Measurements from ENCODE around the gene TBX15.
"Not testable (repeated sequence)": the region's sequence is repeated elsewhere in the genome, so short reads cannot be mapped to it uniquely, and the experiment has no call there.

The TBX15 gene

DNA sequence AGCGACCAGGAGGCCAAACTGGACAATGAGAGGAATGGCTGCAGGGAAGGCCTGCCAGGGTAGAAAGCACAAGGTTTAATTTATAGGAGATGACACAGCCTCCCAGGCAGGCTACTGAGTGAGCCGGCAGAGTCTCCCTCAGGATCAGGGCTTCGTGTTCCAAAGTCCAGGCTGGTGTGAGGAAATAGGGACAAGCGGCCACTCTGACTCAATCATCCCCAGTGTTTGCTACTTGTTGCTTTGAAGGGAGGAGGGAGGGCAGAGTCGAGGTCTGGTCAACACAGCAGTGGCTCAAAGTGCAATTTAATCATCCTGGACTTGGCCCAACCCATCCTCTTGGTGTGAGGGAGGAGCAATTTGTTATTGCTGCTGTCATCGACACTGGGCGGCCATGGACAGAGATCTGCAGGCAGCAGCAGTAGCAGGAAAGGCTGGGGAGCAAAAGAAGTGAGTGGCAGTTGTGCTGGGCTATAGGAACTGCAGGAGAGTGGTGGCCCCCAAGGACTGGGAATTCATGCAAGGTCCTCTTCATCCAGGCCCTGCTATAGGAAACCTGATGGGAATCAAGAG, 27.5 kb downstream of the TBX15 start:
- TF ChIP-seq, protein P1, sequence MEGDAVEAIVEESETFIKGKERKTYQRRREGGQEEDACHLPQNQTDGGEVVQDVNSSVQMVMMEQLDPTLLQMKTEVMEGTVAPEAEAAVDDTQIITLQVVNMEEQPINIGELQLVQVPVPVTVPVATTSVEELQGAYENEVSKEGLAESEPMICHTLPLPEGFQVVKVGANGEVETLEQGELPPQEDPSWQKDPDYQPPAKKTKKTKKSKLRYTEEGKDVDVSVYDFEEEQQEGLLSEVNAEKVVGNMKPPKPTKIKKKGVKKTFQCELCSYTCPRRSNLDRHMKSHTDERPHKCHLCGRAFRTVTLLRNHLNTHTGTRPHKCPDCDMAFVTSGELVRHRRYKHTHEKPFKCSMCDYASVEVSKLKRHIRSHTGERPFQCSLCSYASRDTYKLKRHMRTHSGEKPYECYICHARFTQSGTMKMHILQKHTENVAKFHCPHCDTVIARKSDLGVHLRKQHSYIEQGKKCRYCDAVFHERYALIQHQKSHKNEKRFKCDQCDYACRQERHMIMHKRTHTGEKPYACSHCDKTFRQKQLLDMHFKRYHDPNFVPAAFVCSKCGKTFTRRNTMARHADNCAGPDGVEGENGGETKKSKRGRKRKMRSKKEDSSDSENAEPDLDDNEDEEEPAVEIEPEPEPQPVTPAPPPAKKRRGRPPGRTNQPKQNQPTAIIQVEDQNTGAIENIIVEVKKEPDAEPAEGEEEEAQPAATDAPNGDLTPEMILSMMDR (conservative IDR thresholded peaks at IDR 0.05) = no peak
- TF ChIP-seq ZFX (IDR thresholded peaks at IDR 0.05) = no peak
- no peak overlapping the region for H3K27ac ChIP-seq

DNA sequence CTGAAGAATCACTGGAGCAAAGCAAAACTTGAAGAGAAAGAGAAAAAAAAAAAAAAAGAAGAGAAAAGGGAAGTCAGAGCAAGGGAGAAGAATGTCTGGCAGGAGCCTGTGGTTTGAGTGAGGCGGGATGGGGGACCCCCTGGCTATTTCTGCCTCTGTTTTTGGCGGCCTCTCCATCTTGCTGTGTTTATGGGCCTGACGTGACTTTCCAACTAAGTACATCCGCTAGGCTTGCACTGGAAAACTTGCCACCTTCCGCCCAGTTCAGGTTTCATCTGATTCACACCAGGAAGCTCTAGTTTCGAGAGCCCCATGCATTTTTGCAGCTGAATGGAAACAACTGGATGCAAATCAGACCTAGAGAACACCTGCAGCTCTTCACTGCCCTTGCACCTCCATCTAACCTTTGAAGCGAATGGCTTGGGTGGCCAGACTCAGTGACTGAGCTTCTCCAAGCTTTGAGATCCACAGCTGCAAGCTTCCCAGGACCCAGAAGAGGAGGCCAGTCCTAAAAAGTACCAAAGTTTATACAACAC, 28.0 kb downstream of the TBX15 start:
- TF ChIP-seq, protein P1 (conservative IDR thresholded peaks at IDR 0.05) = no peak
- no peak for TF ChIP-seq ZFX (IDR thresholded peaks at IDR 0.05)
- no peak overlapping the region for H3K27ac ChIP-seq

DNA sequence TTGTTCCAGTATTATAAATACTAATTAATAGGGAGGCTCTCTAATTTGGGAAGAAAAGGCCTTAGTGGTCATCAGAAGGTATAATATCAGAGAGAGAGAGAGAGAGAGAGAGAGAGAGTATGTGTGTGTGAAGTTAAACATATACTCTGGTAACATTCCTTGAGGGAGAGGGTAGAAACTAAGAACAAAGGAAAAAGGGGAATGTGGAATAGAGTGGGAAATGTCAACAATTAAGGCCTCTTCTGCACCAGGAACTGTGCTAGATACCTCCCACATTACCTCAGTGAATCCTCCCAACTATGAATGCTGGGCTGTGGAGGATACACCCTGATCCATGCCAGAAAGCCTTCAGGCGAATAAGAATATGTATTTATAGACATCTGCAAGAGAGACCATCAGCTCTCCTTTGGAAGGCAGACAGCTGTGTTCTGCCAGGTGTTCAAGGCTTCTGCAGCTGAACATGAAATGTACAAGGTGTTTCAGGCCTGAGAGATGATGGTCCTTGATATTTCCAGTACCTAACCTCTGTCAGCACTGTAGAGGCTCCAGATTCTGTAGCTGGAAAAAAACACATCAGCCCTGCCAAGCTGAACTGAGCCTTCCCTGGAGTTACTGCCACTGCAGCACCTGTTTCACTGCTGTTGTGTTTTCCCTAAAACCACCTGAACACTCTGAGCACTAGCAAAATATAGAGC, 29.1 kb downstream of the TBX15 start:
- no peak for TF ChIP-seq ZFX (IDR thresholded peaks at IDR 0.05)
- TF ChIP-seq, protein P1 (conservative IDR thresholded peaks at IDR 0.05) = no peak
- H3K27ac ChIP-seq = no peak overlapping the region

DNA sequence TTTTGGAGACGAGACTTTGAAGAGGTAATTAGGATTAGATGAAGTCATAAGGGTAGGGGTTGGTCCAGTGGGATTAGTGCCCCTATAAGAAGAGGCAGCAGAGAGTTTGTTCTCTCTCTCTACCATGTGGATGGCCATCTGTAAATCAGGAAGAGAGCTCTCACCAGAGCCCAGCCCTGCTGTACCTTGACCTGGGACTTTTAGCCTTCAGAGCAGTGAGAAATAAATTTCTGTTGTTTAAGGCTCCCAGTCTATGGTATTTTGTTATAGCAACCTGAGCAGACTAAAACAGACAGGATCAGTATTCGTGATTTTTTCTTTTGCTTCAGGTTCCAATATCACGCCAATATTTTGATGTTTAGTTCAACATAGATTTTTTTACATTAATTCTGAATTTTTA, 30.0 kb downstream of the TBX15 start:
- H3K27ac ChIP-seq = no peak overlapping the region
- TF ChIP-seq, protein P1 (conservative IDR thresholded peaks at IDR 0.05) = no peak
- no peak for TF ChIP-seq ZFX (IDR thresholded peaks at IDR 0.05)

DNA sequence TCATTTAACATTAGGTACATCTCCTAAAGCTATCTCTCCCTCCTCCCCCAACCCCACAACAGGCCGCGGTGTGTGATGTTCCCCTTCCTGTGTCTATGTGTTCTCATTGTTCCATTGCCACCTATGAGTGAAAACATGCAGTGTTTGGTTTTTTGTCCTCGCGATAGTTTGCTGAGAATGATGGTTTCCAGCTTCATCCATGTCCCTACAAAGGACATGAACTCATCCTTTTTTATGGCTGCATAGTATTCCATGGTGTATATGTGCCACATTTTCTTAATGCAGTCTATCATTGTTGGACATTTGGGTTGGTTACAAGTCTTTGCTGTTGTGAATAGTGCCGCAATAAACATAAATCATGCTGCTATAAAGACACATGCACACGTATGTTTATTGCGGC, 30.6 kb downstream of the TBX15 start:
- not testable (repeated sequence) for H3K27ac ChIP-seq

DNA sequence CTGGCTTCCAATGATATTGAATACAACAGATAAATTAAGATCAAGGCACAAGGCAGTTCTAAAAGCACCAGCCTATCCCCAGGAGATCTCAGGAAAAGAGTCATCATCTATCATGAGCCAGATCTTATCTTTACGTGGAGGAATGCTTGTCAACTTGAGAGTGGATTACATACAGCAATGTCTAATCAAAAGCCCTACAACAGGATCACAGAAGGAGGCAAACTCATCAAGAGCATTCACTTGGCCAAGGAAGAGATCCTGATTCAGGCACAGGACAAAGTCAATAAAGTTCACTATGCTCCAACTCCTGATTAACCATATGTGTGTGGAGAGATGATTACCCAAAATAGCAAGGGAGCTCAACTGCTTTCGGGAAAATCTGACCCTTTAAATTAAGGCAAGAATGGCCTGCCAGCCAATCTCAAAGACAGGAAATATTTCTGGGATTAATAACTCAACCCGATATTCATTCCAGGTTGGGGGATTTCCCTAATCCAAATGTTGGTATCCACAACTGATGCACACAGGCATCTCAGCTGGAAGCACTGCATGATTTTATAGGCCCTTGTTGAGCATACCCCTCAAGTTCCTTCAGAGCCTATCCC, 33.7 kb downstream of the TBX15 start:
- TF ChIP-seq ZFX (IDR thresholded peaks at IDR 0.05) = no peak
- TF ChIP-seq, protein P1 (conservative IDR thresholded peaks at IDR 0.05) = no peak
- no peak overlapping the region for H3K27ac ChIP-seq

DNA sequence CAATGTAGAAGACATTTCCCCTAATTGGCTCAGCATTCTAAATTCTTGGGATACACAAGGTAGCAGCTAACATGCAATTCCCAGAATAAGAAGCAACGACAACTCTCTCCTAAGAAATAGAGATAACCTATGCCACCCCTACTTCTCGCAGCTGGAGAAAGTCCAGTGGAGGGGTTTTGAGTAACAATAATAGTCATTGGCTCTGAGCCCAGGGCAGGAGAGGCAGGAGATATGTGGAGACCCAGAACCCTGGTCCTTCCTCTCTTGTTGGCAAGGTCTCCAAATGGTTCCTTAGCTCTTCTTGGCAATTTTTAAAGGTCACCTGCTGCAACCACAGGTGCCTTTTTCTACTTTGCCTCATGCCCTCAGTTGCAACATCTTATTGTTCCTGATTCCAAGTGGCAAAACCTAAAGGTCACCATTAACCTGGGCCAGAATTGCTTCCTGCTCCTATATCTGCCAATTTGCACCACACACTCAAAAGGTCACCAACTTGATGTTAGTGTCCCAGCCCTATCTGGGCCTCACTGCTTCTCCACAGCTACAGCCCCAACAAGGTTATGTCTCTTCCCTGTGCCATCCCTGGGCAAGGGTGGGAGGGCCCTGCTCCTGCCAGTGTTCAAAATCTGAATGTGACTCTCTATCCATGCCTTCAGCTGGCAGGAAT, 36.7 kb downstream of the TBX15 start:
- TF ChIP-seq, protein P1 (conservative IDR thresholded peaks at IDR 0.05) = no peak
- TF ChIP-seq ZFX (IDR thresholded peaks at IDR 0.05) = no peak
- no peak overlapping the region for H3K27ac ChIP-seq
